ENCODE measurements around the gene KRT32. TPM values are rescaled to one million over a fixed set of nuclear protein-coding genes. Genes with fewer than 3 reads are reported as not detected.

KRT32 gene
- polyA plus RNA-seq, 3 donors from 2014 or later, result not detected

GRCh38 chr17:41484920-41485904 lies 18.0 kb upstream of the KRT32 start:
- Mint-ChIP-seq H3K27me3 (ENCODE audit: low read depth in 3 of 3) (peaks cover 2 to 4% (median 4%) of the 10 kb centered on the region in 3 donors), H3K4me3 (no peak overlapping the region), H3K9me3 (no peaks in the 10 kb centered on the region), H3K36me3 (no peaks in the 10 kb centered on the region), H3K27ac (peak overlapping the region in 1 of 6 donors; percentile 40), H3K4me1 (no peaks in the 10 kb centered on the region)
- no peak for DNase-seq

GRCh38 chr17:41483991-41484826 lies 17.0 kb upstream of the KRT32 start:
- Mint-ChIP-seq H3K9me3 (no peaks in the 10 kb centered on the region), H3K4me3 (no peak overlapping the region), H3K4me1 (no peaks in the 10 kb centered on the region), H3K36me3 (no peaks in the 10 kb centered on the region), H3K27me3 (ENCODE audit: low read depth in 3 of 3) (peaks cover 2 to 4% (median 4%) of the 10 kb centered on the region in 3 donors), H3K27ac (no peak overlapping the region)
- no peak for DNase-seq

GRCh38 chr17:41483531-41483930 lies 16.3 kb upstream of the KRT32 start:
- Mint-ChIP-seq H3K4me3 (no peak overlapping the region), H3K4me1 (no peaks in the 10 kb centered on the region), H3K27ac (no peak overlapping the region), H3K9me3 (no peaks in the 10 kb centered on the region), H3K36me3 (no peaks in the 10 kb centered on the region), H3K27me3 (ENCODE audit: low read depth in 3 of 3) (peaks cover 2 to 4% (median 4%) of the 10 kb centered on the region in 3 donors)
- DNase-seq, result no peak

GRCh38 chr17:41481036-41481435 lies 13.8 kb upstream of the KRT32 start, which contains the start of gene KRT35:
KRT35 (minus strand) TSS chr17:41481151; CDS start chr17:41481097, 54 bp downstream.
- no peak for DNase-seq
- H3K9me3 Mint-ChIP-seq, result no peaks in the 10 kb centered on the region
- no peak within 1 kb of the TSS for H3K4me3 Mint-ChIP-seq
- H3K27me3 Mint-ChIP-seq (ENCODE audit: low read depth in 3 of 3), result peaks cover 3 to 6% (median 4%) of the 10 kb centered on the region in 3 donors
- no peaks in the 10 kb centered on the region for H3K4me1 Mint-ChIP-seq
- H3K27ac Mint-ChIP-seq, result no peak within 1 kb of the TSS
- H3K36me3 Mint-ChIP-seq, result no peaks in the 10 kb centered on the region

- no peaks in the 10 kb centered on the region for H3K36me3 Mint-ChIP-seq
- no peaks in the 10 kb centered on the region for H3K9me3 Mint-ChIP-seq
- peaks cover 2 to 6% (median 3%) of the 10 kb centered on the region in 3 donors for H3K27me3 Mint-ChIP-seq (ENCODE audit: low read depth in 3 of 3)
- H3K27ac Mint-ChIP-seq, result no peak overlapping the region
- no peak overlapping the region for H3K4me3 Mint-ChIP-seq
- H3K4me1 Mint-ChIP-seq, result no peaks in the 10 kb centered on the region
- no peak for DNase-seq
Observed at GRCh38 chr17:41480581-41480980, 13.4 kb upstream of the KRT32 start.

GRCh38 chr17:41480136-41480535 lies 12.9 kb upstream of the KRT32 start:
- Mint-ChIP-seq H3K9me3 (no peaks in the 10 kb centered on the region), H3K36me3 (no peaks in the 10 kb centered on the region), H3K4me1 (no peaks in the 10 kb centered on the region), H3K27me3 (ENCODE audit: low read depth in 3 of 3) (peaks cover 2 to 6% (median 3%) of the 10 kb centered on the region in 3 donors), H3K27ac (no peak overlapping the region), H3K4me3 (no peak overlapping the region)
- no peak for DNase-seq

GRCh38 chr17:41478237-41478636 lies 11.1 kb upstream of the KRT32 start:
- no peak overlapping the region for H3K4me3 Mint-ChIP-seq
- H3K27ac Mint-ChIP-seq, result no peak overlapping the region
- H3K9me3 Mint-ChIP-seq, result no peaks in the 10 kb centered on the region
- no peaks in the 10 kb centered on the region for H3K4me1 Mint-ChIP-seq
- no peak for DNase-seq
- H3K27me3 Mint-ChIP-seq (ENCODE audit: low read depth in 3 of 3), result peaks cover 0 to 6% (median 4%) of the 10 kb centered on the region in 3 donors
- no peaks in the 10 kb centered on the region for H3K36me3 Mint-ChIP-seq

- Mint-ChIP-seq H3K4me3 (no peak overlapping the region), H3K9me3 (no peaks in the 10 kb centered on the region), H3K27me3 (ENCODE audit: low read depth in 3 of 3) (peaks cover 0 to 7% (median 5%) of the 10 kb centered on the region in 3 donors), H3K27ac (no peak overlapping the region), H3K4me1 (no peaks in the 10 kb centered on the region), H3K36me3 (no peaks in the 10 kb centered on the region)
- DNase-seq, result no peak
Observed at GRCh38 chr17:41476866-41477815, 10.0 kb upstream of the KRT32 start.

GRCh38 chr17:41475421-41475820 lies 8.2 kb upstream of the KRT32 start:
- no peak overlapping the region for H3K4me3 Mint-ChIP-seq
- H3K9me3 Mint-ChIP-seq, result no peaks in the 10 kb centered on the region
- no peaks in the 10 kb centered on the region for H3K4me1 Mint-ChIP-seq
- DNase-seq, result no peak
- H3K36me3 Mint-ChIP-seq, result no peaks in the 10 kb centered on the region
- peaks cover 0 to 10% (median 5%) of the 10 kb centered on the region in 3 donors for H3K27me3 Mint-ChIP-seq (ENCODE audit: low read depth in 3 of 3)
- no peak overlapping the region for H3K27ac Mint-ChIP-seq

GRCh38 chr17:41474863-41475262 lies 7.7 kb upstream of the KRT32 start:
- Mint-ChIP-seq H3K27me3 (ENCODE audit: low read depth in 3 of 3) (peaks cover 0 to 10% (median 5%) of the 10 kb centered on the region in 3 donors), H3K4me1 (no peaks in the 10 kb centered on the region), H3K9me3 (no peaks in the 10 kb centered on the region), H3K36me3 (no peaks in the 10 kb centered on the region), H3K4me3 (no peak overlapping the region), H3K27ac (no peak overlapping the region)
- no peak for DNase-seq

- Mint-ChIP-seq H3K36me3 (no peaks in the 10 kb centered on the region), H3K27me3 (ENCODE audit: low read depth in 3 of 3) (peaks cover 0 to 6% (median 6%) of the 10 kb centered on the region in 3 donors), H3K4me1 (no peaks in the 10 kb centered on the region), H3K4me3 (no peak overlapping the region), H3K27ac (no peak overlapping the region), H3K9me3 (no peaks in the 10 kb centered on the region)
- DNase-seq, result no peak
Observed at GRCh38 chr17:41468346-41468745, 1.2 kb upstream of the KRT32 start.

GRCh38 chr17:41467561-41467960 lies 375 bp upstream of the KRT32 start:
- Mint-ChIP-seq H3K9me3 (no peaks in the 10 kb centered on the region), H3K4me1 (no peaks in the 10 kb centered on the region), H3K4me3 (no peak overlapping the region), H3K27me3 (ENCODE audit: low read depth in 3 of 3) (peaks cover 0 to 4% (median 4%) of the 10 kb centered on the region in 3 donors), H3K27ac (no peak overlapping the region), H3K36me3 (no peaks in the 10 kb centered on the region)
- DNase-seq, result no peak

- H3K4me1 Mint-ChIP-seq, result no peaks in the 10 kb centered on the region
- H3K27me3 Mint-ChIP-seq (ENCODE audit: low read depth in 3 of 3), result peaks cover 2 to 3% (median 2%) of the 10 kb centered on the region in 3 donors
- no peak for DNase-seq
- no peaks in the 10 kb centered on the region for H3K9me3 Mint-ChIP-seq
- H3K4me3 Mint-ChIP-seq, result no peak overlapping the region
- no peak overlapping the region for H3K27ac Mint-ChIP-seq
- no peaks in the 10 kb centered on the region for H3K36me3 Mint-ChIP-seq
Observed at GRCh38 chr17:41464682-41465081, 2.5 kb downstream of the KRT32 start.
